HepG2 (cell line): ENCODE measurements around the gene ATP4A.

Experiments
- BCL6 ChIP-seq: IDR thresholded peaks from 2 replicates; pipeline ENCODE4 v1.6.1; 2016; ENCODE audit warnings: missing genetic modification reagents, missing compliant biosample characterization
- CHD4 ChIP-seq: fragments of 200-600 bp; sonication (generic); IDR thresholded peaks from 2 replicates; pipeline ENCODE4 v1.7.0; 2017; ENCODE audit warnings: mild to moderate bottlenecking, low read length, borderline replicate concordance
- MATR3 ChIP-seq: sonication (generic); formaldehyde crosslinking; IDR thresholded peaks from 2 replicates; pipeline ENCODE4 v1.4.0; 2020; ENCODE audit warnings: missing genetic modification reagents
- SIN3A ChIP-seq: IDR thresholded peaks from 2 replicates; pipeline ENCODE4 v1.6.1; 2011; ENCODE audit warnings: low read depth, mild to moderate bottlenecking, control low read depth, low read length, borderline replicate concordance
- TOE1 ChIP-seq: sonication (generic); formaldehyde crosslinking; IDR thresholded peaks from 2 replicates; pipeline ENCODE4 v1.4.0; 2020; ENCODE audit warnings: mild to moderate bottlenecking, missing genetic modification reagents
- ZGPAT ChIP-seq: IDR thresholded peaks from 2 replicates; pipeline ENCODE4 v1.6.1; 2016; ENCODE audit warnings: mild to moderate bottlenecking

GRCh38 chr19:35608251-35608650 is 44.8 kb upstream of the ATP4A start:
- TF ChIP-seq BCL6 (CRISPR knock-in tag) (no peak), ZGPAT (no peak), TOE1 (CRISPR knock-in tag) (no peak), MATR3 (no peak), SIN3A (no peak), CHD4 (no peak)
